Anterior cingulate cortex (tissue), 58 donors: Measurements from ENCODE around the gene HLF.

Experiments used
- DNase-seq, 58 donors: peaks; one replicate each; lab custom pipeline; 2025; lab: John Stamatoyannopoulos, UW

HLF gene

DNA sequence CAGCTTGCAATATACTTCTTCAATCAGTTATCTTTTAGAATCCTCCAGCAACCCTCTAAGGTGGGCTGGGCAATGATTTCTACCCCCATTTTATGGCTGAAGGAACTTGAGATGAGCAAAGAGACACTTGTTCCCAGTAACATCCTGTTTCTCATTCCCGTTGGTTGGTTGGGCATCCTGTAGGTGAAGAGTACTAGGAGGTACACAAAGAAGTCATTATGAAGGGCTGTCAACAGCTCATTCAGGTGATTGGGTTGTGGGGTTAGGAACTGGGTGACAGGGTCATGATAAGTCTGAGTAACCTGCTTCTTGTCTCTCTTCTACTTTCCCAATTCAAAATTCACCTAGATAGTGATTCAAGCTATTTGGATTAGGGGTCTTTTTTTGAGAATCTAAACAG, 80.4 kb downstream of the HLF start:
- no peak for DNase-seq

GRCh38 chr17:55346658-55347057, 81.9 kb downstream of the HLF start:
- DNase-seq = no peak

DNA sequence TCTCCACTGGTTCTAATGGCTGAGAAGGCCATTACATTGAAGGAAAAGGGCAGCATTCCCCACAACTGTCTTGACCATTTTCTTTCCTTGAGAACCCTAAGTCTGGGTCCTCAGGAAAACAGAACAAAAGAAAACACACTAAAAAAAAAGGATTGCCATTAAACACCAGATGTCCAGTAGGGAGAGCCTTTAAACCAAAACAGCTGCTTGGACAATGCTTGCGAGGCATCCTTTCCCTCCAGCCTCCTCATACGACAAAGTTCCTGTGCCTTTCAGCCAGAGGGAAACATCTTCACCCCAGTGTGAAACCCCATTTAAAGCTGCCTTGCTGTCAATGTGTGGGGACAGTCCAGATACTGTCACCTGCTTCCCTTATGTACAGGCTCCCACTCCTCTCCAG, 82.6 kb downstream of the HLF start:
- DNase-seq = no peak

GRCh38 chr17:55348749-55349354, 84.1 kb downstream of the HLF start:
- DNase-seq = peak in 43 of 58 donors; percentile 3 to 78 (median 15)

DNA sequence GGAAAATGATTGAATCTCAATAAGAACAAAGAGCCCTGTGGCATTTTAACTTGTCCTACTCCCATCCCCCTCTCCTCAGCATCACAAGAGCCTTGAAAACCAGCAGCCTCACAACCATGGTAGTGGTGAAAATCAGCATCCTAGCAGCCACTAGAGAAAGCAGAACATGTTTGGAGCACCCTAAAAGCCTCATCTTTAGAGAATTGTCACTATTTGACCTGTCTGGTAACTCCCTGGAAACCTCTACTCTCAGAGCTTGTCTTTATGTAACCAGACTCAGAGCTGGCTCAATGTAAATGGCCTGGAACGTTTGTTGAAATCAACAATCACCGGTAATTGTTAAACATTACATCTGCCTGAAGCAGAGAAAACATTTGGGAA, 86.1 kb downstream of the HLF start:
- no peak for DNase-seq

DNA sequence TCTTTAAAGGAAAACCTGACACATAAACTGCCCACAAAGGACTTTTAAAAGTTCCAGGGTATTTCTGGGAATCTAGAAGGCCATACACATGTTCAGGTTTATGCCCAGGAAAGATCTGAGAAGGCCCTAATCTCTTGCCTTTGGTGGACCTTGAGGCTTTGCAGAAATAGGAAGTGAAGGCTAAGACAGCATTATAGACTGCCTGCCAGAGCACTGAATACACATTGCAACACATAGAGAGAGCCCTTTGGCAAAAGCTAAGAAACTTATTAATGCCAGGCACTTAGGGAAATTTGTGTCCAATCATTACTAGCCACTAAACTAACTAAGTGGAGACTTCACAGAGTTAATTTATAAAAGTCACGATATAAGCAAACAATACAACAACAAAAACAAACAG, 86.5 kb downstream of the HLF start:
- no peak for DNase-seq

GRCh38 chr17:55354010-55354409, 89.2 kb downstream of the HLF start:
- no peak for DNase-seq

- no peak for DNase-seq
Observed at GRCh38 chr17:55354941-55355340, 90.2 kb downstream of the HLF start.

DNA sequence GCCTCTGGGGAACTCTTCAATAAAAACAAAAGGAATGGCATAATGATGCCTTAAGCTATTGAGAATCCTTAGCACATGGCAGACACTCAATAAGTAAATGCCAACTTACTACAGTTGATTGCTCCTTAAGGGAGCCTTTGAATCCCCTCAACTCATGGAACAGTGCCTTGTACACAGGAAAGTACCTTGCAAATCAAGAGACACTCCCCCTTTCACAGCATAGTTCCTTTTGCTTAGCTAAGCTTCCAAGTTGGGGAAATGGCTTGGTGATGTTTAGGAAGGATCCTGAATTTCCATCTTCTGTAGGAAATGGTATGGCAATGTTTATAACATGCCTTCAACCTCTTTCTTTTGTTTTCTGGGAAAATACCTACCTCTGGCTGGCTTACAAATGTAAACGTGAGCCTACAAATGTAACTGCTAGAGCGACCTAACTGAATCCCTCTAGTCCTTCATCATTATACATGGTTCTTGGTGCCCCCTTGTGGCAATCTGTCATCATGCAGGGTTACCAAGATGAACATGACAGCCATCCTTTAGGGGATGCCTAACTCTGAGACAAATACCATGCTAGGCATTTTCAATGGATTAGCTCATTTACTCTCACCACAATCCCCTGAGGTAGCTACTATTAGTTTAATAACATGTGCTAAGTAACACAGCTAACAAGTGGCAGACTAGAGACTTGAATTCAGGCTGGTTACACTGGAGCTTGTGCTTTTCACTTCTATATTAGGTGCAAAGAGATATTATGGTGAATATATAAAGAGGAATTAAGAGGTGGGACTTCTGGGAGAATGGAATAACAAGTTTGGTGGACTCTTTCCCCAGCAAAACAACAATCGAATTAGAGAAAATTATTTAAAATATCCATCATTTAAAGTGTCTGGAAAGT, 91.9 kb downstream of the HLF start:
- peak in 45 of 58 donors; percentile 3 to 73 (median 32) for DNase-seq

DNA sequence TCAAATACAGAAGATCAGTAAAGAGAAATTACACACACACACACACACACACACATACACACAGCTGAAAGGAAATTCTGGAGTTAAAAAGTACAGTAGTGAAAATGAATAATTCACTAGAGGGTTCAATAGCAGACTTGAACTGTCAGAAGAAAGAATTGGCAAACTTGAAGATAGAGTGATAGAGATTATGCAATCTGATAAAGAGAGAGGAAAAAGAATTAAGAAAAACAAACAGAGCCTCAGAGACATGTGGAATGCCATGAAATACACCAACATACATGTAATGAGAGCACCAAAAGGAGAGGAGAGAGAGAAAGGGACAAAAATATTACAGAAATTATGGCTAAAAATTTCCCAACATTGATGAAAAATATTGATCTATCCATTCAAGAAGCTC, 96.2 kb downstream of the HLF start:
- DNase-seq = no peak

DNA sequence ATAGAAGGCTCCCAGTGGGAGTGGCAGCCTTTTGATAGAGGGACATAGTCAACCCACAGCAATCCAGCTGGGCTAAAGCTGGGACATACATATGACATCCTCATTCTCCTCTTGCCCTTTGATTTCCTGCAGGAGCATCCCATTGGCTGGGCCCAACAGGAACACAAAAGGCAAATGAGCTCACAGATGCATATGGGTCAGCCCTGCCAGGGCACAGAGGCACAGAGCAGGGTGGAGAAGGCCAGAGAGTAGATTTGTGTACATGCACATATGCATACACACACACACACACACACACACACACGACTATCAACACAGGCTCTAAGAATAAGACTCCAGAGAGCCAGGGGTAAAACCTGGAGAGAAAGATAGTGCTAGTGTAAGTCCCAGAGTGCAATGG, 98.3 kb downstream of the HLF start:
- no peak for DNase-seq

DNA sequence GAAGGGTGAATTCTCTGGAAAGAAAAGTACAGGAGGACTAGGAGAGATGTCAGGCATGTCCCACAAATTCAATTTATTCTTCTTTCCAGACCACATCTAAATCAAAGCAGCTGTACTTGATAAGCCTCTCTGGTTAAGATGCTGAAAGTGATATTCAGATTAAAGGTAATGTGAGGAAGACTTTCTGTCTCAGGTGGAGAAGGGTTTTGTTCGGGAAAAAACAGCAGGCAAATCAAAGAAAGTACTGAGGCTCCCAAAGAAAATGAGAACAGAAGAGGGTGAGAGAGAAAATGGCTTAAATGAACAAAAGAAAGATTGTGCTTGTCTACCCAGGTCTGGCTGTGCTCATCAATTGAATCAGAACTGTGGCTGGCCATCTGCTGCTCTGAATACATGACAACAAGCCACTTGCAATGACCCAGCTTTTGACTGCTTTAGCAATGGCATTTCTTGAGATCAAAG, 101.3 kb downstream of the HLF start:
- DNase-seq = peak in 9 of 58 donors; percentile 1 to 21 (median 4)

DNA sequence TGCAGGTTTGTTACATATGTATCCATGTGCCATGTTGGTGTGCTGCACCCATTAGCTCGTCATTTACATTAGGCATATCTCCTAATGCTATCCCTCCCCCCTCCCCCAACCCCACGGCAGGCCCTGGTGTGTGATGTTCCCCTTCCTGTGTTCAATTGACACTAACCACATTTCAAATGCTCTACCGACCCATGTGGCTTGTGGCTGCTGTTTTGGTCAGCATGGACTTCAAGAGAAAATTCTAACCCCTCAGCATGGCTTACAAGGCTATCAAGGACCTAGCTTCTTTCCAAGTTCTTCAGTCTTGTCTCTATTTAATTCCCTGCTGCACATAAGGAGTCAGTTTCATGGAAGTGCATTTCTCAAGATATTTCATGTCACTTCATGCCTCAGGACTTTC, 103.9 kb downstream of the HLF start:
- no peak for DNase-seq
